Esophagus muscularis mucosa (tissue), 4 donors: ENCODE data around the gene CFAP221. TPM values are rescaled to one million over a fixed set of nuclear protein-coding genes. Genes with fewer than 3 reads are reported as not detected.
A peak's percentile ranks its signal among the peaks of the same experiment; 100 is the strongest.

Source experiments
- DNase-seq: peaks from one replicate; pipeline ENCODE4 v3.0.0-alpha.2; 2017; ENCODE audit errors: extremely low spot score
- H3K27ac ChIP-seq, 4 donors: fragments of 200-600 bp; sonication (generic); replicated peaks in 1 of 4; 1 replicate in 3 of 4; 2 replicates in 1 of 4; pipeline ENCODE4 v1.5.1; 2016 to 2019; ENCODE audit warnings: mild to moderate bottlenecking in 1 of 4
- H3K27me3 ChIP-seq, 4 donors: fragments of 200-600 bp; sonication (generic); one replicate each; pipeline versions ENCODE4 v1.5.1 to v1.6.0; 2016 to 2019
- H3K36me3 ChIP-seq, 4 donors: fragments of 200-600 bp; sonication (generic); one replicate each; pipeline ENCODE4 v1.5.1; 2016 to 2019
- H3K4me1 ChIP-seq, 4 donors: fragments of 200-600 bp; sonication (generic); one replicate each; pipeline ENCODE4 v1.5.1; 2016 to 2019
- H3K4me3 ChIP-seq, 4 donors: fragments of 200-600 bp; sonication (generic); 1 replicate in 2 of 4; 2 replicates in 2 of 4; pipeline ENCODE4 v1.5.1; 2016 to 2019; ENCODE audit warnings: mild to moderate bottlenecking in 4 of 4, moderate library complexity in 1 of 4
- H3K9me3 ChIP-seq, 4 donors: fragments of 200-600 bp; sonication (generic); 1 replicate in 3 of 4; 2 replicates in 1 of 4; pipeline ENCODE4 v1.5.1; 2016 to 2019
- EP300 ChIP-seq: sonication (generic); formaldehyde crosslinking; IDR thresholded peaks from one replicate; pipeline ENCODE4 v1.6.1; 2017; ENCODE audit warnings: antibody characterized with exemption
- POLR2A ChIP-seq: fragments of 450-650 bp; IDR thresholded peaks from one replicate; pipeline ENCODE4 v1.6.1; 2017; ENCODE audit warnings: antibody characterized with exemption, moderate library complexity, mild to moderate bottlenecking, low read depth
- POLR2AphosphoS5 ChIP-seq, 2 donors: sonication (generic); formaldehyde crosslinking; IDR thresholded peaks; one replicate each; pipeline ENCODE4 v1.6.1; 2017; ENCODE audit warnings: antibody characterized with exemption in 2 of 2
- WGBS: methylation state at CpG from one replicate; pipeline ENCODE4 v1.1.5; 2018; 5-methylcytosine and 5-hydroxymethylcytosine counted together
- intact Hi-C: fragments of 100-400 bp; cut with DNase I; formaldehyde crosslinking; loops from one replicate; pipeline ENCODE4 v1.15.1; 2023
- total RNA-seq, 4 donors: library from RNA; depleted of rRNA; stranded (reverse); fragments of >200 nt; gene quantifications; one replicate each; pipeline versions ENCODE4 v1.1.0 to v1.2.1, GENCODE V29; 2016
- TF ChIP-seq, protein P1 (sequence below), 3 experiments: fragments of 200-600 bp in 2 of 3; fragments of 450-650 bp in 1 of 3; sonication (generic) in 2 of 3; IDR thresholded peaks; one replicate each; pipeline ENCODE4 v1.5.1; 2017 to 2019; ENCODE audit warnings: antibody characterized with exemption in 3 of 3, mild to moderate bottlenecking in 2 of 3, moderate library complexity in 1 of 3

The CFAP221 gene
- total RNA-seq, 4 donors from 2014 or later, result 0.17 to 0.97 (median 0.29) TPM

DNA sequence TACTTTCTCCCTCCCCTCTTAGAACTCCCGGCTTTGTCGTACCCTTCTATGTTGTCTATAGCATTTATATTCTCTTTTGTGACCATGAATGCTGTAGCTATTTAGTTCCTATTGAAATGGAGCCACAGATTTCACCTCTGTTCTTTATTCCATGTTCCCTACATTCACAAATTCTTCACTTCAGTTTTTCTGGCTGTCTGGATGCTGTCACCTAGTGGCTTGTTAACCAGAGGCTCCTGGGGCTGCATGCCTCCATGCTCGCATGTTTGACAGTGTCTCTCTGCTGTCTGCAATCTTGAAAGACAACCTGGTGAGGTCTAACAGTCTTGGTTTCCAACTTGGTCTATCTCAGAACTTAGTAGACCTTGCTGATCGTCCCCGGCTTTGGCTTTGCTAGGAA lies 48.2 kb downstream of the CFAP221 start:
- H3K4me3 ChIP-seq, result no peak overlapping the region
- H3K27ac ChIP-seq, result no peak overlapping the region
- no peaks in the 10 kb centered on the region for H3K27me3 ChIP-seq
- intact Hi-C loops, result no loop called here
- no peak for DNase-seq
- H3K4me1 ChIP-seq, result no peaks in the 10 kb centered on the region
- no peaks in the 10 kb centered on the region for H3K9me3 ChIP-seq
- TF ChIP-seq POLR2AphosphoS5 (IDR thresholded peaks at IDR 0.05) (no peak), POLR2A (no peak), EP300 (no peak)
- TF ChIP-seq, protein P1, sequence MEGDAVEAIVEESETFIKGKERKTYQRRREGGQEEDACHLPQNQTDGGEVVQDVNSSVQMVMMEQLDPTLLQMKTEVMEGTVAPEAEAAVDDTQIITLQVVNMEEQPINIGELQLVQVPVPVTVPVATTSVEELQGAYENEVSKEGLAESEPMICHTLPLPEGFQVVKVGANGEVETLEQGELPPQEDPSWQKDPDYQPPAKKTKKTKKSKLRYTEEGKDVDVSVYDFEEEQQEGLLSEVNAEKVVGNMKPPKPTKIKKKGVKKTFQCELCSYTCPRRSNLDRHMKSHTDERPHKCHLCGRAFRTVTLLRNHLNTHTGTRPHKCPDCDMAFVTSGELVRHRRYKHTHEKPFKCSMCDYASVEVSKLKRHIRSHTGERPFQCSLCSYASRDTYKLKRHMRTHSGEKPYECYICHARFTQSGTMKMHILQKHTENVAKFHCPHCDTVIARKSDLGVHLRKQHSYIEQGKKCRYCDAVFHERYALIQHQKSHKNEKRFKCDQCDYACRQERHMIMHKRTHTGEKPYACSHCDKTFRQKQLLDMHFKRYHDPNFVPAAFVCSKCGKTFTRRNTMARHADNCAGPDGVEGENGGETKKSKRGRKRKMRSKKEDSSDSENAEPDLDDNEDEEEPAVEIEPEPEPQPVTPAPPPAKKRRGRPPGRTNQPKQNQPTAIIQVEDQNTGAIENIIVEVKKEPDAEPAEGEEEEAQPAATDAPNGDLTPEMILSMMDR (IDR thresholded peaks at IDR 0.05), result no peak
- WGBS, result 88% methylated on average over 5 of the region's 5 CpGs
- H3K36me3 ChIP-seq, result no peaks in the 10 kb centered on the region

DNA sequence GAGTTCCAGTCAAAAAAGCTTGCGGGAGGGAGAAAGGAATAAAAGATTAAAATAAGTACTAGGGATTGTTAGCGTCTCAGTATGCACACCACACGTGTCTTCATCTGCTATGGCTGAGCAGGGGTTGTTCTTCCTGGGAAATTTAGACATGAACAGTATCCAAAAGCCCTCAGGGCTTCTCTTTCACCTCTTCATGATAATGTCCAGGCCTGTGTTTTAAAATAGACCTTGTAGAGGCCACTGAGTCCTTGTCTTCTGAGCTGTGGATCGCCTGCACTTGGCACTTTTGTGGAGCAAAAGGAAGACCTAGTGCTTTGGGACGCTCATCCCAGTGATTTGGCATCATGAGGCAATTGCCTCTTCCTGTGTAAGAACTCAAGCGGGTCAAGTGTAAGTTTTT lies 52.4 kb downstream of the CFAP221 start:
- H3K27ac ChIP-seq, result no peak overlapping the region
- H3K4me3 ChIP-seq, result no peak overlapping the region
- 80% methylated on average over 6 of the region's 6 CpGs for WGBS
- TF ChIP-seq EP300 (no peak), POLR2A (no peak), POLR2AphosphoS5 (IDR thresholded peaks at IDR 0.05) (no peak)
- TF ChIP-seq, protein P1 (IDR thresholded peaks at IDR 0.05), result no peak
- DNase-seq, result no peak
- peaks cover 11 to 19% (median 15%) of the 10 kb centered on the region in 4 donors for H3K4me1 ChIP-seq
- no peaks in the 10 kb centered on the region for H3K36me3 ChIP-seq
- H3K27me3 ChIP-seq, result no peaks in the 10 kb centered on the region
- intact Hi-C loops, result no loop called here
- H3K9me3 ChIP-seq, result no peaks in the 10 kb centered on the region

DNA sequence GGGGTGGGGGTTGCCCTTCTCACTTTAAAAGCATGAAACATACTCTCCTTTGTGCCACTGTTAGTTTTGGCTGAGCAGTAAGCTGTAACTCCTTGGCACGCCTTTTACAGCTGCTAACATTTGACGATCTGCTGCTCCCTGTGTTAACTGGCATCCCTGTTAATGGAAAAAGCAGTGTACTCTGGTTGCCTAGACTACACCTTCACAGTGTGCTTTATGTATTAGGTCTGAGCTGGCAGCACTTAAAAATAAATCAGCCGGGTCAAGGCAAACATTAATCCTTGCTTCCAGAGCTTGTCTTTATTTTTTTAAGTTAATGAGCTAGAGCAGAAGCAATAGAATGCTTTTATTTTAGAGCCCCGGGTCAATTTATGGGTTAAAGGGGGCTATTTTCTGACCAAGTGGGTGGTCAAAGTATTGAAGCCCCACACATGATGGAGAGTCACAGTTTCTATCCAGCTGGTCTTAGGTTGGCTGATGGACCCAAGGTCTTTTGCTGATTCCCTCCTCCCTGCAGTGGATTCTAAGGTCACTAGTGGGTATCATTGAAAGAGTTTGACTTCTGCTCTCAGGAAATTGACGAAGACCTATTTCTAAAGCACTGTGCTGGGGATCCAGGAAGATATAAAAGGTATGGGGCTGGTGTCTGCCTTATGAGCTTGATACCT lies 54.5 kb downstream of the CFAP221 start:
- Histone ChIP-seq H3K27ac (no peak overlapping the region), H3K4me1 (peaks cover 11 to 19% (median 15%) of the 10 kb centered on the region in 4 donors), H3K9me3 (no peaks in the 10 kb centered on the region), H3K4me3 (no peak overlapping the region), H3K27me3 (no peaks in the 10 kb centered on the region), H3K36me3 (no peaks in the 10 kb centered on the region)
- DNase-seq, result no peak
- peak in 1 of 2 donors; percentile 8 for TF ChIP-seq POLR2AphosphoS5 (IDR thresholded peaks at IDR 0.05)
- TF ChIP-seq EP300, result no peak
- TF ChIP-seq POLR2A, result no peak
- TF ChIP-seq, protein P1 (IDR thresholded peaks at IDR 0.05), result no peak
- intact Hi-C loops, result no loop called here
- 24% methylated on average over 5 of the region's 5 CpGs for WGBS

DNA sequence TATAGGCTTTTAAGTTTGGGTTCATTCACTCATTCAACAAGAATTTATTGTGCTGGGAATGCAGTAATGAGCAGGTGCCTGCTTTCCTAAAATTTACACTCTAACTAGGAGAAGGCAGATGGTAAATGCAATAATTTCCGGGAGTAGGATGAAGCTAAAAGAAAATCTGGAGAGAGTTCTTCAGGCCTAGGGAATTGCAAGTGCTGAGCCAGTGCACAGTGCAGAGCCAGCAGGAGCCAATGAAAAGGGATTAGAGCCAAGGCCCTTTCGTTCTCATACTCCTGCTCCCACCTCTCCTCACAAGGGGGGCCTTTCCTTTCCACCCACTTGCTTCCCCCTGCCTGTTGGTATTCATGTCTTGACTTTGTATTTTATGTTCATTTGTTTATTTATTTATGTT lies 55.1 kb downstream of the CFAP221 start:
- no peaks in the 10 kb centered on the region for H3K9me3 ChIP-seq
- no peaks in the 10 kb centered on the region for H3K27me3 ChIP-seq
- H3K4me3 ChIP-seq, result no peak overlapping the region
- WGBS, result 64% methylated on average over 2 of the region's 2 CpGs
- H3K4me1 ChIP-seq, result peaks cover 11 to 19% (median 15%) of the 10 kb centered on the region in 4 donors
- H3K27ac ChIP-seq, result no peak overlapping the region
- H3K36me3 ChIP-seq, result no peaks in the 10 kb centered on the region
- no peak for DNase-seq
- no peak for TF ChIP-seq EP300
- TF ChIP-seq POLR2A, result no peak
- TF ChIP-seq, protein P1 (IDR thresholded peaks at IDR 0.05), result no peak
- TF ChIP-seq POLR2AphosphoS5 (IDR thresholded peaks at IDR 0.05), result no peak
- intact Hi-C loops, result no loop called here

DNA sequence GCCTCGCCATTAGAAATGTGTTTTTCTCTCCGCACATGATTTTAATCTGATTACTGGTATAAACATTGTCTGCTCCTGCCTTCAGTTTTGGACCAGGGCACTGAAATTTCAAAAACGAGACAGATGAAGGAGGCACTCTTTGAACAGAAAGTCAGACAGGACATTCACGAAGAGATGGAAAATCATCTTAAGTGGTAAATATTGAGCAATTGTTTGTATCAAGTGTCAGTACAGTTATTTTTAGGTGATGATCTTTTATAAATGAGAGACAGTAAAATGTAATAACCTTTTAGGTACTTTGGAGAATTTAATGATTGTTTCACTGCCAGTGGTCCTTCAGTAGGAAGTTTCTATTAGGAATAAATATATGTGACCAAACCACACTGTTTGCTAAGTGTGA lies 60.8 kb downstream of the CFAP221 start:
- no peak for DNase-seq
- TF ChIP-seq POLR2AphosphoS5 (IDR thresholded peaks at IDR 0.05), result no peak
- TF ChIP-seq EP300, result no peak
- TF ChIP-seq POLR2A, result no peak
- TF ChIP-seq, protein P1 (IDR thresholded peaks at IDR 0.05), result no peak
- 76% methylated on average over 4 of the region's 4 CpGs for WGBS
- Histone ChIP-seq H3K36me3 (no peaks in the 10 kb centered on the region), H3K4me3 (no peak overlapping the region), H3K9me3 (no peaks in the 10 kb centered on the region), H3K4me1 (no peaks in the 10 kb centered on the region), H3K27ac (no peak overlapping the region), H3K27me3 (peaks cover 0 to 10% (median 0%) of the 10 kb centered on the region in 4 donors)
- intact Hi-C loops, result no loop called here
